ENCODE measurements around the gene CREG1. TPM values are rescaled to one million over a fixed set of nuclear protein-coding genes. Genes with fewer than 3 reads are reported as not detected.
"Not testable (repeated sequence)": the region's sequence is repeated elsewhere in the genome, so short reads cannot be mapped to it uniquely, and the experiment has no call there.

Gene CREG1
- total RNA-seq, 4 donors from 2014 or later, result 55.4 to 115 (median 97.5) TPM

DNA sequence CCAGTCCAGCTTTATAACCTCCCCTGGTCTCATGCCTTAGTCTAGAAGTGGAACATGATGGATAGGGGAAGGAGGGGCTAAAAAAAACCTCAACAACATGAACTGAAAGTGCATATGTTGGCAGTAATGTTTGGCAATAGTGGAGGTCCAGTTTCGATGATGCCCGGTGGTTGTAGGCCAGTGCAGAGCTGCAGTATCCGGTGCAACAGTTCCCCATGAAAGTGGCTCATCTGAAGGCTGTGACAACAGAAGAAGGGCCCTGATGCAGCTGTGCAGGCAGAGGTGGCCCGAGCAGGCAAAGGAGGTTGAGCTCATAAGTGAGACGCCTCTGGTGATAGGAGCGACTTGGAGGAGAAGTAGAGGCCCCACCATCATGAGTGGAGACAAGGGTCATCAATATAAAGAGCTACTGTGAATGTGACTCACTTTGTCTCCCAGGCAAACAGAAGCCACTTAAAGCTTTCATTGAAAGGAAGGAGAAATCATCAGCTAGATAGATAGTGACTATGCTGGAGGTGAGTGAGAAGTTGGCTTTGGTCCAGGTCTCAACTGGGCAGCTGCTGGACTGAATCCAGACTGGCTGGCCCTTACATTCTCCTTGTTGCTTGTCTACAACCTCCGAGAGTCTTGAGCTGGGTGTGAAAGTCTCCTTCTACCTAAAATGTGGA is 10.2 kb upstream of the CREG1 start:
- in situ Hi-C loops (cut with MboI; ENCODE audit: low pct_ligation_motif_present in 1 of 4, low pct_unique_long_range_greater_than_20kb in 1 of 4, low sequenced_read_pairs in 3 of 4), result no loop called here
- DNase-seq, result peak; percentile 17
- H3K27me3 ChIP-seq, result no peaks in the 10 kb centered on the region
- H3K4me3 ChIP-seq, result no peak overlapping the region
- intact Hi-C loops (cut with DNase I; ENCODE audit: low total_unique reads), result no loop called here
- peak overlapping the region in 1 of 4 donors; percentile 8 for H3K27ac ChIP-seq
- H3K4me1 ChIP-seq, result no peaks in the 10 kb centered on the region
- TF ChIP-seq POLR2AphosphoS5 (IDR thresholded peaks at IDR 0.05) (no peak), EP300 (IDR thresholded peaks at IDR 0.05; ENCODE audit: low read depth) (no peak), POLR2A (IDR thresholded peaks at IDR 0.05) (no peak)
- TF ChIP-seq, protein P1, sequence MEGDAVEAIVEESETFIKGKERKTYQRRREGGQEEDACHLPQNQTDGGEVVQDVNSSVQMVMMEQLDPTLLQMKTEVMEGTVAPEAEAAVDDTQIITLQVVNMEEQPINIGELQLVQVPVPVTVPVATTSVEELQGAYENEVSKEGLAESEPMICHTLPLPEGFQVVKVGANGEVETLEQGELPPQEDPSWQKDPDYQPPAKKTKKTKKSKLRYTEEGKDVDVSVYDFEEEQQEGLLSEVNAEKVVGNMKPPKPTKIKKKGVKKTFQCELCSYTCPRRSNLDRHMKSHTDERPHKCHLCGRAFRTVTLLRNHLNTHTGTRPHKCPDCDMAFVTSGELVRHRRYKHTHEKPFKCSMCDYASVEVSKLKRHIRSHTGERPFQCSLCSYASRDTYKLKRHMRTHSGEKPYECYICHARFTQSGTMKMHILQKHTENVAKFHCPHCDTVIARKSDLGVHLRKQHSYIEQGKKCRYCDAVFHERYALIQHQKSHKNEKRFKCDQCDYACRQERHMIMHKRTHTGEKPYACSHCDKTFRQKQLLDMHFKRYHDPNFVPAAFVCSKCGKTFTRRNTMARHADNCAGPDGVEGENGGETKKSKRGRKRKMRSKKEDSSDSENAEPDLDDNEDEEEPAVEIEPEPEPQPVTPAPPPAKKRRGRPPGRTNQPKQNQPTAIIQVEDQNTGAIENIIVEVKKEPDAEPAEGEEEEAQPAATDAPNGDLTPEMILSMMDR (IDR thresholded peaks at IDR 0.05), result no peak
- no peaks in the 10 kb centered on the region for H3K9me3 ChIP-seq
- 58 to 70% methylated on average over 6 to 7 of the region's 7 CpGs for WGBS, 2 donors (ENCODE audit: low coverage in 1 of 2)
- H3K36me3 ChIP-seq, result no peaks in the 10 kb centered on the region

DNA sequence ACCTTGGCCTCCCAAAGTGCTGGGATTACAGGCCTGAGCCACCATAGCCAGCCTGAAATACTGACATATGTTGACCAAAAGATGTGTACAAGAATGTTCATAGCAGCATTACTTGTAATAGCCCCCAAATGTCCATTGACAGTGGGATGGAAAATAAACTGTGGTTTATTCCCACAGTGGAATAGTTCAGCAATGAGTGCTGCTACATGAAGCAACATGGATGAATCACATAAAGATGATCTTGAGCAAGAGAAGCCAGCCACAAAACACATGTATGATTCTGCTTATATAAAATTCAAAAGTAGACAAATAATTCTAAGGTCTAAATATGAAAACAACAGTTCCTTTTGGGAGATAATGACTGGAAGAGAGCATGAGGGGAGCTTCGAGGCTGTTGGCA is 9.1 kb upstream of the CREG1 start:
- Histone ChIP-seq H3K4me3 (no peak overlapping the region), H3K4me1 (no peaks in the 10 kb centered on the region), H3K27ac (no peak overlapping the region), H3K36me3 (no peaks in the 10 kb centered on the region), H3K9me3 (no peaks in the 10 kb centered on the region), H3K27me3 (no peaks in the 10 kb centered on the region)
- DNase-seq, result no peak
- no peak for TF ChIP-seq EP300 (IDR thresholded peaks at IDR 0.05; ENCODE audit: low read depth)
- TF ChIP-seq POLR2A (IDR thresholded peaks at IDR 0.05), result no peak
- TF ChIP-seq, protein P1 (IDR thresholded peaks at IDR 0.05), result no peak
- no peak for TF ChIP-seq POLR2AphosphoS5 (IDR thresholded peaks at IDR 0.05)
- 55 to 89% methylated on average over 1 of the region's 1 CpG for WGBS, 2 donors (ENCODE audit: low coverage in 1 of 2)
- intact Hi-C loops (cut with DNase I; ENCODE audit: low total_unique reads), result no loop called here
- in situ Hi-C loops (cut with MboI; ENCODE audit: low pct_ligation_motif_present in 1 of 4, low pct_unique_long_range_greater_than_20kb in 1 of 4, low sequenced_read_pairs in 3 of 4), result no loop called here

DNA sequence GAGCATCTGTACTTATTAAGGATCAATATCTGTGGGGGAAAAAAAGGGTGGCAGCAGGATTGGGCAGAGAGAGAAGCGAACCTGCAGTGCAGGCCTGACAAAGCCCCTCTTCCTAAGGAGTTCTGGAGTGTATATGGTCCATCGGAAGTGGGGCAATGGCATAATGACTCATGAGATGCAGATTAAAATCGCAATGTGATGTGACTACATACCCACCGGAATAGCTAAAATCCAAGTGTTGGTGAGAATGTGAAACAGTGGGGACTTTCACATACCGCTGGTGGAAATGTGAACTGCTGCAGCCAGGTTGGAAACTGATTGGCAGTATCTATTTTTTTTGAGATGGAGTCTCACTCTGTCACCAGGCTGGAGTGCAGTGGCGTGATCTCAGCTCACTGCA is 8.2 kb upstream of the CREG1 start:
- intact Hi-C loops (cut with DNase I; ENCODE audit: low total_unique reads), result no loop called here
- 83 to 100% methylated on average over 3 to 6 of the region's 6 CpGs for WGBS, 2 donors (ENCODE audit: low coverage in 1 of 2)

DNA sequence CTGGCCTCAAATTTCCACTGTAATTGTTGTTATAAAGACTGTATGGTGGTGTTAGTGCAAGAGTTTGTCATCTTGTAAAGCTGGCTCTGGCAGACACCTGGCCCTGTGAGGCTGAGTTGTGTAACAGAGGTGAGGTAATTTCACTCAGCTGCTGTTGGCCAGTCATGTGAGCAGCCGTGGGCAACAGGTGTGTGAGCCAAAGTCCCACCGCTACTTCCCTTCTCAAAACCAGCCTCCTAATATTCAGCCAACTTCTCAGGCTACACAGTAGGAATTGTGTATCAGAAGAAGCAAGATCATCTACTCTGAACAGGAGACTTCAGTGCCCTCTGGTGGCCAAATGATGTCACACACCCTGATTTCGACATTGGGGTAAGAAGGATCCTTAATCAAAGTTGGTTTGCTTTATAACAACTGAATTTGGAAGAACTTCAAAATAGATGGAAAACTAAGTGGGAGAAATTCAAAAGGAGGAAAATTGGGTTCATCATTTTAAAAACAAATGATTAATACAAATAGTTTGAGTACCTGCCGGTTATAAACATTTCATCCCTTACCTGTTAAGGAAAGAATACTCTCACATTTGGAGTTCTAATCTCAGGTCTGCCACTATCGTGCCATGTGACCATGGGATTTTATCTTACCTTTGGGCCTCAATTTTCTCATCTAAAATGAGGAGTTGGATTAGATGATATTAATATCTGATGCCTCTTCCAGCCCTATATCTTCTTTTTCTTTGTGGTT is 2.6 kb upstream of the CREG1 start:
- TF ChIP-seq POLR2AphosphoS5 (IDR thresholded peaks at IDR 0.05) (no peak), EP300 (IDR thresholded peaks at IDR 0.05; ENCODE audit: low read depth) (no peak), POLR2A (IDR thresholded peaks at IDR 0.05) (no peak)
- TF ChIP-seq, protein P1 (IDR thresholded peaks at IDR 0.05), result peak; percentile 75 to 92 (median 86)
- H3K36me3 ChIP-seq, result no peaks in the 10 kb centered on the region
- H3K4me1 ChIP-seq, result peaks cover 8 to 28% (median 17%) of the 10 kb centered on the region in 4 donors
- intact Hi-C loops (cut with DNase I; ENCODE audit: low total_unique reads) (no loop called here), in situ Hi-C loops (cut with MboI; ENCODE audit: low pct_ligation_motif_present in 1 of 4, low pct_unique_long_range_greater_than_20kb in 1 of 4, low sequenced_read_pairs in 3 of 4) (loop anchor here in 1 of 4 donors (10.0 kb wide), 1 partner anchor 291 kb away; no protein-coding TSS in a partner anchor)
- H3K27ac ChIP-seq, result no peak overlapping the region
- no peaks in the 10 kb centered on the region for H3K9me3 ChIP-seq
- 10% methylated on average over 3 to 5 of the region's 5 CpGs for WGBS, 2 donors (ENCODE audit: low coverage in 1 of 2)
- no peaks in the 10 kb centered on the region for H3K27me3 ChIP-seq
- peak; percentile 84 for DNase-seq
- H3K4me3 ChIP-seq, result no peak overlapping the region

More for the DNA sequence above, 8.2 kb upstream of the CREG1 start:
- in situ Hi-C loops (cut with MboI; ENCODE audit: low pct_ligation_motif_present in 1 of 4, low pct_unique_long_range_greater_than_20kb in 1 of 4, low sequenced_read_pairs in 3 of 4), result no loop called here
- Histone ChIP-seq H3K27me3 (no peaks in the 10 kb centered on the region), H3K9me3 (no peaks in the 10 kb centered on the region), H3K4me3 (no peak overlapping the region), H3K27ac (no peak overlapping the region), H3K36me3 (no peaks in the 10 kb centered on the region), H3K4me1 (no peaks in the 10 kb centered on the region)
- TF ChIP-seq POLR2A (IDR thresholded peaks at IDR 0.05) (no peak), EP300 (IDR thresholded peaks at IDR 0.05; ENCODE audit: low read depth) (no peak), POLR2AphosphoS5 (IDR thresholded peaks at IDR 0.05) (no peak)
- TF ChIP-seq, protein P1 (IDR thresholded peaks at IDR 0.05), result no peak
- DNase-seq, result no peak

DNA sequence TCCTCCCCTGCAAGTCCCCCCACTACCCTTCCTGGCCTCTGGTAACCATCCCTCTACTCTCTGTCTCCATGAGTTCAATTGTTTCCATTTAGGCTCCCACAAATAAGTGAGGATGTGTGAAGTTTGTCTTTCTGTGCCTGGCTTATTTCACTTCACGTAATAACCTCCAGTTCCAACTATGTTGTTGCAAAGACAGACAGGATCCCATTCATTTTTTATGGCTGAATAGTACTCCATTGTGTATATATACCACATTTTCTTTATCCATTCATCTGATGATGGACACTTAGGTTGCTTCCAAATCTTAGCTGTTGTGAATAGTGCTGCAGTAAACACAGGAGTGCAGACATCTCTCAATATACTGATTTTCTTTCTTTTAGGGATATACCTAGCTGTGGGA is 1.5 kb upstream of the CREG1 start:
- peaks cover 8 to 31% (median 17%) of the 10 kb centered on the region in 4 donors for H3K4me1 ChIP-seq
- H3K27ac ChIP-seq; intact Hi-C loops (cut with DNase I; ENCODE audit: low total_unique reads); H3K9me3 ChIP-seq; H3K4me3 ChIP-seq; H3K27me3 ChIP-seq; DNase-seq; H3K36me3 ChIP-seq: not testable (repeated sequence)
- WGBS, 2 donors (ENCODE audit: low coverage in 1 of 2), result 96% methylated on average over 1 of the region's 1 CpG; no CpG with 5 or more reads in 1 of the 2 donors
- in situ Hi-C loops (cut with MboI; ENCODE audit: low pct_ligation_motif_present in 1 of 4, low pct_unique_long_range_greater_than_20kb in 1 of 4, low sequenced_read_pairs in 3 of 4), result loop anchor here in 1 of 4 donors (10.0 kb wide), 1 partner anchor 290 kb away; no protein-coding TSS in a partner anchor
